B cell (primary cell): ENCODE data around the gene RRP15.

Experiments
- EZH2 ChIP-seq: IDR thresholded peaks from 2 replicates; pipeline ENCODE4 v1.6.1; 2012; ENCODE audit warnings: borderline replicate concordance, low read depth, mild to moderate bottlenecking, moderate library complexity, low read length; ENCODE audit not compliant: insufficient read depth, poor library complexity, severe bottlenecking
- TF ChIP-seq, protein P1 (sequence below): fragments of 200-600 bp; IDR thresholded peaks from one replicate; pipeline ENCODE4 v1.8.0; 2022; ENCODE audit warnings: antibody characterized with exemption, mild to moderate bottlenecking

DNA sequence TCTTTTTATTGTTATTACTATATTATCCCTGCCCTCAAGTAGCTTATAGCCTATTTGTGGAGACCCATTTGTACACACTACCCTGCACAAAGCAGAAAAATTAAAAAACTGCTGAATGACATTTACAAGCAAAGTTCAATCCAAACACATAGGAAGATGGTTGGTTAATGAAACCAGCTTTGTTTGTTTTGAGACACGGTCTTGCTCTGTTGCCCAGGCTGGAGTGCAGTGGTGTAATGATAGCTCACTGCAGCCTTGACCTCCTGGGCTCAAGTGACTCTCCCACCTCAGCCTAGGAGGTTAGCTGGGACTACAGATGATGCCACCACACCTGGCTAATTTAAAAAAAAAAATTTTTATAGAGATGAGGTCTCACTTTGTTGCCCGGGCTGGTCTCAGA is 91.6 kb downstream of the RRP15 start:
- TF ChIP-seq, protein P1, sequence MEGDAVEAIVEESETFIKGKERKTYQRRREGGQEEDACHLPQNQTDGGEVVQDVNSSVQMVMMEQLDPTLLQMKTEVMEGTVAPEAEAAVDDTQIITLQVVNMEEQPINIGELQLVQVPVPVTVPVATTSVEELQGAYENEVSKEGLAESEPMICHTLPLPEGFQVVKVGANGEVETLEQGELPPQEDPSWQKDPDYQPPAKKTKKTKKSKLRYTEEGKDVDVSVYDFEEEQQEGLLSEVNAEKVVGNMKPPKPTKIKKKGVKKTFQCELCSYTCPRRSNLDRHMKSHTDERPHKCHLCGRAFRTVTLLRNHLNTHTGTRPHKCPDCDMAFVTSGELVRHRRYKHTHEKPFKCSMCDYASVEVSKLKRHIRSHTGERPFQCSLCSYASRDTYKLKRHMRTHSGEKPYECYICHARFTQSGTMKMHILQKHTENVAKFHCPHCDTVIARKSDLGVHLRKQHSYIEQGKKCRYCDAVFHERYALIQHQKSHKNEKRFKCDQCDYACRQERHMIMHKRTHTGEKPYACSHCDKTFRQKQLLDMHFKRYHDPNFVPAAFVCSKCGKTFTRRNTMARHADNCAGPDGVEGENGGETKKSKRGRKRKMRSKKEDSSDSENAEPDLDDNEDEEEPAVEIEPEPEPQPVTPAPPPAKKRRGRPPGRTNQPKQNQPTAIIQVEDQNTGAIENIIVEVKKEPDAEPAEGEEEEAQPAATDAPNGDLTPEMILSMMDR = no peak
- TF ChIP-seq EZH2 = no peak
